Uterus (tissue), 2 donors: ENCODE measurements around the gene NFKBIZ.

Experiments used
- POLR2A ChIP-seq, 2 donors: fragments of 450-650 bp; IDR thresholded peaks; one replicate each; pipeline ENCODE4 v1.6.1; 2016; ENCODE audit warnings: antibody characterized with exemption in 2 of 2, mild to moderate bottlenecking in 1 of 2, moderate library complexity in 1 of 2
- TF ChIP-seq, protein P1 (sequence below), 4 experiments: fragments of 200-600 bp in 2 of 4; fragments of 450-650 bp in 2 of 4; sonication (generic) in 2 of 4; IDR thresholded peaks; one replicate each; pipeline ENCODE4 v1.5.1; 2016 to 2019; ENCODE audit warnings: antibody characterized with exemption in 4 of 4, mild to moderate bottlenecking in 2 of 4, moderate library complexity in 1 of 4

DNA sequence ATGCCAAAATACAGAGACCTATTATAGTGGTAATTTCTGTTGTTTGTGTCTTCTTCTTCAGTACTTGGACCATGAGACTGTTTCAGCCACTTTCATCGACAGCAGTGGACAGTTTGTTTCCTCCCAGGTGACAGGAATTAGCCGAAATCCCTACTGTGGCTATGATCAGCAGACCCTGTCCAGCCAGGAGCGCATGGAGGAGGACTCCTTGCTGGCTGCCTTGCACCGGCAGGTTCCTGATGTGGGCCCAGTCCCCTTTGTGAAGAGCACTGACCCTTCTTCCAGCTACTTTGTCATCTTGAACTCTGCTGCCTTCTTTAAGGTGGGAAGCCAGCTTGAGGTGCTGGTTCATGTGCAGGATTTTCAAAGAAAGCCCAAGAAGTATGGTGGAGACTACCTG is 48.1 kb upstream of the NFKBIZ start:
- TF ChIP-seq, protein P1, sequence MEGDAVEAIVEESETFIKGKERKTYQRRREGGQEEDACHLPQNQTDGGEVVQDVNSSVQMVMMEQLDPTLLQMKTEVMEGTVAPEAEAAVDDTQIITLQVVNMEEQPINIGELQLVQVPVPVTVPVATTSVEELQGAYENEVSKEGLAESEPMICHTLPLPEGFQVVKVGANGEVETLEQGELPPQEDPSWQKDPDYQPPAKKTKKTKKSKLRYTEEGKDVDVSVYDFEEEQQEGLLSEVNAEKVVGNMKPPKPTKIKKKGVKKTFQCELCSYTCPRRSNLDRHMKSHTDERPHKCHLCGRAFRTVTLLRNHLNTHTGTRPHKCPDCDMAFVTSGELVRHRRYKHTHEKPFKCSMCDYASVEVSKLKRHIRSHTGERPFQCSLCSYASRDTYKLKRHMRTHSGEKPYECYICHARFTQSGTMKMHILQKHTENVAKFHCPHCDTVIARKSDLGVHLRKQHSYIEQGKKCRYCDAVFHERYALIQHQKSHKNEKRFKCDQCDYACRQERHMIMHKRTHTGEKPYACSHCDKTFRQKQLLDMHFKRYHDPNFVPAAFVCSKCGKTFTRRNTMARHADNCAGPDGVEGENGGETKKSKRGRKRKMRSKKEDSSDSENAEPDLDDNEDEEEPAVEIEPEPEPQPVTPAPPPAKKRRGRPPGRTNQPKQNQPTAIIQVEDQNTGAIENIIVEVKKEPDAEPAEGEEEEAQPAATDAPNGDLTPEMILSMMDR (IDR thresholded peaks at IDR 0.05): no peak
- TF ChIP-seq POLR2A (IDR thresholded peaks at IDR 0.05): no peak
